Measurements from ENCODE around the gene CFAP20DC. TPM values are rescaled to one million over a fixed set of nuclear protein-coding genes. Genes with fewer than 3 reads are reported as not detected.

CFAP20DC gene
- total and polyA plus RNA-seq, 10 of the 15 experiments (the other 5 are each of a cell fraction or from before 2014, with no cell fraction given) = 0.53 to 11.6 (median 2.0) TPM

DNA sequence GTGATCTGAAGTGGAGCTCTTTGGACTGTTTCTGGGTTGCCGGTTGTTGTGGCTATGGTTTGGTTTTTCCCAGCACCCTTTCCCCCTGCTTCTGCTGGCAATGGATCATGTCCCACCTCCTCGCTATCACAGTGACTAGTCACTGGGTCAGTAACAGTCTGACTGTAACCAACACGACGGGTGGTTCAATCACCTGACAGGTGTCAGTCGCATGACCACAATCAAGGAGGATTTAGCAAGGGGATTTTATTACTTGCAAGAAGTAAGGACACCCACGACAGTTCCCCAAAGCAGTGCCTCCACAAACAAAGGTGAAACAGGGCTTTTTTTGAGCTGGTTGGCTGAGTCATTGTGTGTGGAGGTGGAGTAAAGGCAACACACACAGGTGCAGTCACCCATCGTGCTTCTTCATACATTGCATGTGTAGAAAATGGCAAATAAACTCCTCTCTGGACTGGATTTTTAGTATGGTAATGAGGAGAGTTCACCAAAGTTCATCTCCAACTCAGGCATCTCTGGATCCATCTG lies 324.4 kb downstream of the CFAP20DC start (continued):
- TF ChIP-seq CBX5 (IDR thresholded peaks at IDR 0.05; ENCODE audit: low read depth) (no peak), PAX8 (IDR thresholded peaks at IDR 0.05) (no peak), LARP7 (IDR thresholded peaks at IDR 0.05) (no peak), TAF1 (IDR thresholded peaks at IDR 0.05; ENCODE audit: borderline replicate concordance, low read depth, low read length) (no peak), CREM (IDR thresholded peaks at IDR 0.05; ENCODE audit: low read depth) (no peak), ZNF274 (IDR thresholded peaks at IDR 0.05; ENCODE audit: insufficient read depth, insufficient read length) (no peak), NBN (IDR thresholded peaks at IDR 0.05) (no peak), IKZF2 (IDR thresholded peaks at IDR 0.05) (no peak), NFYA (IDR thresholded peaks at IDR 0.05; ENCODE audit: borderline replicate concordance, low read depth, low read length) (no peak), TBL1XR1 (IDR thresholded peaks at IDR 0.05; ENCODE audit: low read depth, low read length) (no peak), HCFC1 (IDR thresholded peaks at IDR 0.05; ENCODE audit: low read length) (no peak)
- TF ChIP-seq, protein P1, sequence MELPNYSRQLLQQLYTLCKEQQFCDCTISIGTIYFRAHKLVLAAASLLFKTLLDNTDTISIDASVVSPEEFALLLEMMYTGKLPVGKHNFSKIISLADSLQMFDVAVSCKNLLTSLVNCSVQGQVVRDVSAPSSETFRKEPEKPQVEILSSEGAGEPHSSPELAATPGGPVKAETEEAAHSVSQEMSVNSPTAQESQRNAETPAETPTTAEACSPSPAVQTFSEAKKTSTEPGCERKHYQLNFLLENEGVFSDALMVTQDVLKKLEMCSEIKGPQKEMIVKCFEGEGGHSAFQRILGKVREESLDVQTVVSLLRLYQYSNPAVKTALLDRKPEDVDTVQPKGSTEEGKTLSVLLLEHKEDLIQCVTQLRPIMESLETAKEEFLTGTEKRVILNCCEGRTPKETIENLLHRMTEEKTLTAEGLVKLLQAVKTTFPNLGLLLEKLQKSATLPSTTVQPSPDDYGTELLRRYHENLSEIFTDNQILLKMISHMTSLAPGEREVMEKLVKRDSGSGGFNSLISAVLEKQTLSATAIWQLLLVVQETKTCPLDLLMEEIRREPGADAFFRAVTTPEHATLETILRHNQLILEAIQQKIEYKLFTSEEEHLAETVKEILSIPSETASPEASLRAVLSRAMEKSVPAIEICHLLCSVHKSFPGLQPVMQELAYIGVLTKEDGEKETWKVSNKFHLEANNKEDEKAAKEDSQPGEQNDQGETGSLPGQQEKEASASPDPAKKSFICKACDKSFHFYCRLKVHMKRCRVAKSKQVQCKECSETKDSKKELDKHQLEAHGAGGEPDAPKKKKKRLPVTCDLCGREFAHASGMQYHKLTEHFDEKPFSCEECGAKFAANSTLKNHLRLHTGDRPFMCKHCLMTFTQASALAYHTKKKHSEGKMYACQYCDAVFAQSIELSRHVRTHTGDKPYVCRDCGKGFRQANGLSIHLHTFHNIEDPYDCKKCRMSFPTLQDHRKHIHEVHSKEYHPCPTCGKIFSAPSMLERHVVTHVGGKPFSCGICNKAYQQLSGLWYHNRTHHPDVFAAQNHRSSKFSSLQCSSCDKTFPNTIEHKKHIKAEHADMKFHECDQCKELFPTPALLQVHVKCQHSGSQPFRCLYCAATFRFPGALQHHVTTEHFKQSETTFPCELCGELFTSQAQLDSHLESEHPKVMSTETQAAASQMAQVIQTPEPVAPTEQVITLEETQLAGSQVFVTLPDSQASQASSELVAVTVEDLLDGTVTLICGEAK (IDR thresholded peaks at IDR 0.05; ENCODE audit: borderline replicate concordance) = no peak
- TF ChIP-seq, protein P2, sequence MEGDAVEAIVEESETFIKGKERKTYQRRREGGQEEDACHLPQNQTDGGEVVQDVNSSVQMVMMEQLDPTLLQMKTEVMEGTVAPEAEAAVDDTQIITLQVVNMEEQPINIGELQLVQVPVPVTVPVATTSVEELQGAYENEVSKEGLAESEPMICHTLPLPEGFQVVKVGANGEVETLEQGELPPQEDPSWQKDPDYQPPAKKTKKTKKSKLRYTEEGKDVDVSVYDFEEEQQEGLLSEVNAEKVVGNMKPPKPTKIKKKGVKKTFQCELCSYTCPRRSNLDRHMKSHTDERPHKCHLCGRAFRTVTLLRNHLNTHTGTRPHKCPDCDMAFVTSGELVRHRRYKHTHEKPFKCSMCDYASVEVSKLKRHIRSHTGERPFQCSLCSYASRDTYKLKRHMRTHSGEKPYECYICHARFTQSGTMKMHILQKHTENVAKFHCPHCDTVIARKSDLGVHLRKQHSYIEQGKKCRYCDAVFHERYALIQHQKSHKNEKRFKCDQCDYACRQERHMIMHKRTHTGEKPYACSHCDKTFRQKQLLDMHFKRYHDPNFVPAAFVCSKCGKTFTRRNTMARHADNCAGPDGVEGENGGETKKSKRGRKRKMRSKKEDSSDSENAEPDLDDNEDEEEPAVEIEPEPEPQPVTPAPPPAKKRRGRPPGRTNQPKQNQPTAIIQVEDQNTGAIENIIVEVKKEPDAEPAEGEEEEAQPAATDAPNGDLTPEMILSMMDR (IDR thresholded peaks at IDR 0.05 in 2 of 3, conservative IDR thresholded peaks at IDR 0.05 in 1 of 3; ENCODE audit: control insufficient read depth in 2 of 3, extremely low read depth in 1 of 3, insufficient read depth in 1 of 3, low read depth in 3 of 3, low read length in 3 of 3) = no peak
- TF ChIP-seq, protein P3, sequence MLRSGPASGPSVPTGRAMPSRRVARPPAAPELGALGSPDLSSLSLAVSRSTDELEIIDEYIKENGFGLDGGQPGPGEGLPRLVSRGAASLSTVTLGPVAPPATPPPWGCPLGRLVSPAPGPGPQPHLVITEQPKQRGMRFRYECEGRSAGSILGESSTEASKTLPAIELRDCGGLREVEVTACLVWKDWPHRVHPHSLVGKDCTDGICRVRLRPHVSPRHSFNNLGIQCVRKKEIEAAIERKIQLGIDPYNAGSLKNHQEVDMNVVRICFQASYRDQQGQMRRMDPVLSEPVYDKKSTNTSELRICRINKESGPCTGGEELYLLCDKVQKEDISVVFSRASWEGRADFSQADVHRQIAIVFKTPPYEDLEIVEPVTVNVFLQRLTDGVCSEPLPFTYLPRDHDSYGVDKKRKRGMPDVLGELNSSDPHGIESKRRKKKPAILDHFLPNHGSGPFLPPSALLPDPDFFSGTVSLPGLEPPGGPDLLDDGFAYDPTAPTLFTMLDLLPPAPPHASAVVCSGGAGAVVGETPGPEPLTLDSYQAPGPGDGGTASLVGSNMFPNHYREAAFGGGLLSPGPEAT (IDR thresholded peaks at IDR 0.05; ENCODE audit: low read depth) = no peak
